Activated CD4-positive, alpha-beta T cell treated with anti-CD3 and anti-CD28 coated beads, Interleukin-2, amount 50 U/mL, for 1 hour (primary cell): Measurements from ENCODE around the gene ZNF764.
"Not testable (repeated sequence)": the region's sequence is repeated elsewhere in the genome, so short reads cannot be mapped to it uniquely, and the experiment has no call there.

Experiments used
- DNase-seq: peaks from one replicate; pipeline ENCODE4 v3.0.0-alpha.2; 2020

The ZNF764 gene

GRCh38 chr16:30526137-30526822 is 31.9 kb downstream of the ZNF764 start, which contains the start of gene ZNF768:
ZNF768 (minus strand) TSS chr16:30526566; CDS start chr16:30526413, 153 bp downstream.
- DNase-seq, result peak; percentile 15

GRCh38 chr16:30525844-30526136 is 32.4 kb downstream of the ZNF764 start:
- DNase-seq, result no peak

DNA sequence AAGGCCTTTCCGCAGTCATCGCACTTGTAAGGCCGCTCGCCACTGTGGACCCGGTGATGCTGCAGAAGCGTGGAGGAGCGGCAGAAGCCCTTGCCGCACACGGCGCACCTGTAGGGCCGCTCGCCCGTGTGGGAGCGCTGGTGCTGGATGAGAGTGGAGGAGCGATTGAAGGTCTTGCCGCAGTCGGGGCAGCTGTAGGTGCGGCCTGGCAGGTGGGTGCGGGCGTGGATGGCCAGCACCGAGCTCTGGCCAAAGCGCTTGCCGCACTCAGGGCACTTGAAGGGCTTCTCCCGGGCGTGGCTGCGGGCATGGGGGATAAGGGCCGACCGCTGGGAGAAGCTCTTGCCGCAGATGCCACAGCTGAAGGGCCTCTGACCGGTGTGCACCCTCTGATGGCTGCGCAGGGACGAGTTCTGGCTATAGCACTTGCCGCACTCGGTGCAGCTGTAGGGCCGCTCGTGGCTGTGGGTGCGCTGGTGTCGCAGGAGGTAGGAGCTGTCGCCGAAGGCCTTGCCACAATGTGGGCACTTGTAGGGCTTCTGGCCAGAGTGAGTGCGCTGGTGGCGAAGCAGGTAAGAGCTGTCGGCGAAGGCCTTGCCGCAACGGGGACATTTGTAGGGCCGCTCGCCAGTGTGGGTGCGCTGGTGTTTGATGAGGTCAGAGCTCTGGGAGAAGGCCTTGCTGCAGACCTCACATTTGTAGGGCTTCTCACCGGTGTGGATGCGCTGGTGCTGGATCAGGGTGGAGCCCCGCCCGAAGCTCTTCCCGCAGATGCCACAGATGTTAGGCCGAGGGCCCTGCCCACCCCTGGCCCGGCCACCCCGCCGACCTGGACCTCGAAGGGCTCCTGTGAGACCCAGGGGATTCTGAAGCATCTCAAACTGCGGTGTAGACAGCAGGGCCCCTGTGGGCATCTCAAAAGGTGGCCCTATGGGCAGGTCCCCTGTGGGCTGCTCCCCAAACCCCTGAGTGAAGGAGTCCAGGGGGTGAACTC is 33.3 kb downstream of the ZNF764 start:
- no peak for DNase-seq

DNA sequence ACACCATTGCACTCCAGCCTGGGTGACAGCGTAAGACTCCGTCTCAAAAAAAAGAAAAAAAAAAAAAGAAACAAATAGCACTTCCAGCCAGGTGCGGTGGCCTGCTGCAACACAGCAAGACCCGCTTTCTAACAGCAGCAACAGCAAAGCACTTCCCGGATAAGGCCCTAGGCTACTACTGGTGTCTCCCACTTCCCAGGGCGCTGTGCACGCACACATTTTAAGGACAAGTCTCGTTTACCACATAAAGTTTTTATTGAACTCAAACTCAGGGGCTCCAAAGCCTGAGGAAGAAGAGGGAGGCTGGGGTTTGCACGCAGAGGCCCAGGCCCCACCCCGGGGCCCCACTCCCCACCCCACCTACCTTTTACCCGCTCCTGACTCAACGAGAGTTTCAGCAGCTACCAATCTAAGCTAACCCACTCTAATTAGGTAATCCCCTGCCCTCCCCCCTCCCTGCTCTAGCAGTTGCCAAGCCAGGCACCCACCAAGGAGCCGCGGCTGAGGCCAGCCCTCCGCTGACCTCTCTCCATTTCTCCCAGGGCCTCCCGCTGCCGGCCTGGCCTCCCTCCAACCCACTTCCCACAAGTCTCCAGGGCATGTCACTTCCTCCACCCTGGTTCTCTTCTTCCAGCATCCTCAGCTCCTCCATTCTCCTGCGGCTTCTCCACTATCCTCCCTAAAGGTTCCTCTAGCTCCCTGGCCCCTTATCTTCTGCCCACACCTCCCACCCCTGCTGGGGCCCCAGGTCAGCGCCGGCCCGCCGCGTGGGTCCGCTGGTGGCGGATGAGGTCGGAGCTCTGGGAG is 34.2 kb downstream of the ZNF764 start:
- no peak for DNase-seq

- DNase-seq, result not testable (repeated sequence)
Observed at GRCh38 chr16:30522702-30523463, 35.3 kb downstream of the ZNF764 start.

GRCh38 chr16:30521873-30522641 is 36.1 kb downstream of the ZNF764 start:
- DNase-seq, result no peak

DNA sequence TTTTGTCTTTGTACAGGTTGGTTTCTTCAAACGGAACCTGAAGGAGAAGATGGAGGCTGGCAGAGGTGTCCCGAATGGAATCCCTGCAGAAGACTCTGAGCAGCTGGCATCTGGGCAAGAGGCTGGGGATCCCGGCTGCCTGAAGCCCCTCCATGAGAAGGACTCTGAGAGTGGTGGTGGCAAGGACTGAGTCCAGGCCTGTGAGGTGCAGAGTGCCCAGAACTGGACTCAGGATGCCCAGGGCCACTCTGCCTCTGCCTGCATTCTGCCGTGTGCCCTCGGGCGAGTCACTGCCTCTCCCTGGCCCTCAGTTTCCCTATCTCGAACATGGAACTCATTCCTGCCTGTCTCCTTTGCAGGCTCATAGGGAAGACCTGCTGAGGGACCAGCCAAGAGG is 36.7 kb downstream of the ZNF764 start:
- DNase-seq, result no peak

DNA sequence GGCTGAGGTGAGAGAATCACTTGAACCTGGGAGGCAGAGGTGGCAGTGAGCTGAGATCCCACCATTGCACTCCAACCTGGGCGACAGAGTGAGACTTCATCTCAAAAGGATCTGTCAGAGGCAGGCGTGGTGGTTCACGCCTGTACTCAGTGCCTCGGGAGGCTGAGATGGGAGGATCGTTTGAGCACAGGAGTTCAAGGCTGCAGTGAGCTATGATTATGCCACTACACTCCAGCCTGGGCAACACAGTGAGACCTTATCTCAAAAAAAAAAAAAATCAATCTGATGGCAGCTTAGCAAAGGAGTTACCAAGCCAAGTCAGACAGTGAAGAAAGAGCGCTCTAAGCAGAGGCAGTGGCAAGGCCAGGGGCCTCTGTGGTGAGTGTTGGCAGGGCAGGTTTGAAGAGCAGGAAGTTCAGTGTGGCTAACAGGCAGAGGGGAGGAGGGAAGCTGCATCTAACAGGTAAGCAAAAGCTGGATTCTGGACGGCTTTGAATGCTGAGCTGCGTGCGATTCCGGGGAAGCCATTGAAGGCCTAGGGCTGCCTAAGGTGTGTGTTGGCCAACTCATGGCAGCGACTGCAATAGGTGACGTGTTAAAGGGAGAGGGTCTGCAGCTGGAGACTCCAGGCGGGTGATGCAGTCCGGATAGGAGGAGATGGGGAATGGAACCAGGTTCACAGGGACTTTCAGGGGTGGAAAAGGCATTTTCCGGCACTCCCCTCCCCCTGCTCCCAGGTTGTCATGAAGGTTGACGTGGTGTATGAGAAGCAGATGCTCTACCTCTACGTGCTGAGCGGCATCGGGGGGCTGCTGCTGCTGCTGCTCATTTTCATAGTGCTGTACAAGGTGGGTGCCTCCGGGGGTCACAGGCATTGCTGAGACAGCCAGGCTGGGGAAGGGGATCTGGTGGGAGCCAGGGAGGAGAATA is 38.8 kb downstream of the ZNF764 start:
- no peak for DNase-seq

- DNase-seq, result no peak
Observed at GRCh38 chr16:30518552-30518951, 39.6 kb downstream of the ZNF764 start.

DNA sequence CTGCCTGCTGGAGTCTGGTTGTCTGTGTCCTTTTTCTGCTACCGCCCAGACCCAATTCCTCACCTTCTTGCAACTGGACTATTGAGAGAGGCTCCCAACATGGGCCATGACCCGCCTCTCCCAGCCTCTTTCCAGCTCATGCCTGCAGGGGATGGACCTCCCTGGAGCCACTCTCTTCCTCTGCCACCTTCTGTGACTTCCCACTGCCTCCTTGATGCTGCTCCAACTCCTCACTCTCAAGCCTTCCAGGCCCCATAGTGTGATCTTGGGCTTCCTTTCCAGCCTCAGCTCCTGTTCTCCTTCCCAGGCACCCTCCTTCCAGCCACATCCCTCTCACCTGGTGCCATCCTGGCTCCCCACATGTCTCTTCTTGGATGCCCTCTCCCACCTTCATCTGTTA is 42.9 kb downstream of the ZNF764 start:
- no peak for DNase-seq

DNA sequence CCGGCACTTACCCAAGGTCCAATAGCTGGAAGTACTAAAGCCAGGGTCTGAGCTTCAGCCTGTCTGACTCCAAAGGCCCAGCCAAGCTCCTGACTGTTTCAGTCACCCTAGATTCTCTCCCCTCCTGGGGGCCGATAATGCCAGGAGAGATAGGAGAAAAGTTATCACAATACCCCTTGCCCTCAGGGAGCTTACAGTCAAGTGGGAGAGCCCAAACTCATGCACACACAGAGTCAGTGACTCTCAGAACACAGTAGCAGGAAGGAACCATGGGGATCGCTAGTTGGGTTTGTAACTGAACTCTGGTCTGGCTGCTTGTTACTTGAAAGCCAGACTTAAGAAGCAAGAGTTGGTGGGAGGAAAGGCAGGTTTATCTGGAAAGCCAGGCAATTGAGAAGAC is 46.7 kb downstream of the ZNF764 start:
- DNase-seq, result no peak

- DNase-seq, result no peak
Observed at GRCh38 chr16:30510376-30510938, 47.7 kb downstream of the ZNF764 start.

- DNase-seq, result no peak
Observed at GRCh38 chr16:30509081-30509765, 49.0 kb downstream of the ZNF764 start.
